DMS79 (cell line): ENCODE results near the gene TGIF2.
A peak's percentile ranks its signal among the peaks of the same experiment; 100 is the strongest.

Source experiments
- DNase-seq: peaks from one replicate; lab custom pipeline; 2025; lab: John Stamatoyannopoulos, UW

TGIF2 gene

GRCh38 chr20:36573103-36573797, at the start of gene TGIF2:
Gene TGIF2 (plus strand): TSS chr20:36573597. CDS start chr20:36578775, 5,178 bp downstream.
- no peak for DNase-seq

DNA sequence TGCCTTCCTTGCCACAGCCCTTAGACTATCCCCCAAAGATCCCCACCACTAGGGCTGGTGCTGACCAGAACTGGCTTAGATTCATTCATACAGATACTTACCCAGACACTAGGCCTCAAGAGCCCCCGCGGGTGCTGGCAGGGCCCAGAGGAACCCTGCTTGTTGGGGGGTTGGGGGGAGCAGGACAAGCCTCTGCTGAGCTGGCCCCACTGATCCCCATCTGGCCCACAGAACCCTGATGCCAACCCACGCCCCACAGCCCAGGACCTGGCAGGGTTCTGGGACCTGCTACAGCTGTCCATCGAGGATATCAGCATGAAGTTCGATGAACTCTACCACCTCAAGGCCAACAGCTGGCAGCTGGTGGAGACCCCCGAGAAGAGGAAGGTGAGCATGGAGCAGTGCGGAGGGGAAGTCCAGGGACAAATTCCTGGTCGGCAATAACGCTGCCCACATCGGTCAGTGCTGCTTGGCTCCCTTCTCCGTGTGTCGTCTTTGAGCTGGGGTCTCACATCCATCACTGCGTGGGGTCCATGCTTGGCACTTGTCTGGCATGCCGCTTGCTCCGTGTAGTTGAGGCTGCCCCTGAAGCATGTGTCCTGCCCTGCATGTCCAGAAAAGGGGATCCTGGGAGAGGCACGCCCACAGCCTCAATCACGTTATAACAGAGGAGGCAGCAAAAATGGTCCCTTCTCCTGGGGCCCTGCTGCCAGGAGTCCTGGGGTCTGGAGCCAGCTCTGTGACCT, 47.6 kb upstream of the TGIF2 start:
- DNase-seq, result no peak

DNA sequence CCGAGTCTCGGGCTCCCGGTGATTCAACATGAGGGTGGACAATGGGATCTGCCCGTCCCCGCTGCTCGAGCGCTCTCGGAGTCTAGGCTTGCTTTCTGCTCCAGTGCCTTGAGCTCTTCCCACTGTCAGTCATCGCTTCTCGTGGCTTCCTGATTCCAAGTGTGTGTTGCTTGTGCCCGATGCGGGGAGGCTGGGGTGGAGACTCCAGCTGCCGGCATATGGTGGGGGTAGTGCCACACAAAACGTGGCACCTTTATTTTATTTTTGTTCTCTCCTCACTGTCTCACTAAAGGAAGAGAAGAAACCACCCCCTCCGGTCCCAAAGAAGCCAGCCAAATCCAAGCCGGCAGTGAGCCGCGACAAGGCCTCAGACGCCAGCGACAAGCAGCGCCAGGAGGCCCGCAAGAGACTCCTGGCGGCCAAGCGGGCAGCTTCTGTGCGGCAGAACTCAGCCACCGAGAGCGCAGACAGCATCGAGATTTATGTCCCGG, 46.8 kb upstream of the TGIF2 start:
- no peak for DNase-seq

GRCh38 chr20:36527331-36528125, 45.9 kb upstream of the TGIF2 start:
- no peak for DNase-seq

- DNase-seq, result no peak
These were observed 45.1 kb upstream of the TGIF2 start for GRCh38 chr20:36528176-36528874.

DNA sequence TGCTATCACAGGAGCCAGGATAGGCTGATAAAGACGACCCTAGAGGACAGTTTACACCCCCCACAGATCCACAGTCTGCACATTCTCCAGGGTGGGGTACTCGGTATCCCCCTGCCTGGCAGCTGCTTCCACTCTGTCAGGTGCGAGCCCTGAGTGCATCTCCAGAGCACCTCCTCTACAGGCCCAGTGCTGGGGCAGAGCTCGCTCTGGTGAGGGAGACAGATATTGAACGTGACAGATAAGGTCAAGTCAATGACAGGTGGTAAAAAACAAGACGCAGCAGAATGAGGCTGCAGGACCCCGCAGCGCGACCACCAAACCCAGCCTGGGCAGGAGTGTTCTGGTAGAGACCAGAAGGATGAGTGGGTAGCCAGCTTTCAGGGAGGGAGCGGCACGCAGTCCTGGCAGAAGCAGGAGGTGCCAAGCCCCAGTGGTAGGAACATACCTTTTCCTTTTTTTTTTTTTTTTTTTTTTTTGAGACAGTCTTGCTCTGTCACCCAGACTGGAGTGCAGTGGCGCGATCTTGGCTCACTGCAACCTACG, 44.5 kb upstream of the TGIF2 start:
- DNase-seq, result no peak

DNA sequence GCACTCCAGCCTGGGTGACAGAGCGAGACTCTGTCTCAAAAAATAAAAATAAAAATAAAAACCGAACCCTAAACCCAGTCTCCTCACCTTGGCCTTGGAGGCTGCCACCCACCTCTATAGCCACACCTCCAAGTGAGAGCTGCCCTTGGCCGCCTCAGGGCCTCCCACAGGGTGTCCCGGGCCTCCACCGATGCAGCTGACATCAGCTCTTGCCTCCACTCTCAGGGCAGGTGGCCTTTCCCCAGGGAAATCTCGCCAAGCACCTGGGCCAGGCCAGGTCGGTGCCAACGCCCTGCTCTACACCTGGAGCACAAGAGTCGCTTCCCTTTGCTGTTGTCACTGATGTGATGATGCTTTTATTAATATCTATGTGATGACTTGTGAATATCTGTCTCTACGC, 41.0 kb upstream of the TGIF2 start:
- peak; percentile 21 for DNase-seq

GRCh38 chr20:36532822-36533221, 40.6 kb upstream of the TGIF2 start:
- DNase-seq, result no peak

- no peak for DNase-seq
These were observed 35.2 kb upstream of the TGIF2 start for GRCh38 chr20:36538026-36538722.

GRCh38 chr20:36540551-36541211, 32.7 kb upstream of the TGIF2 start:
- DNase-seq, result no peak

- DNase-seq, result no peak
These were observed 32.1 kb upstream of the TGIF2 start, which contains the start of gene MYL9 for GRCh38 chr20:36541227-36541767. Gene MYL9 (plus strand): TSS chr20:36541519. CDS start chr20:36544885, 3,366 bp downstream.

DNA sequence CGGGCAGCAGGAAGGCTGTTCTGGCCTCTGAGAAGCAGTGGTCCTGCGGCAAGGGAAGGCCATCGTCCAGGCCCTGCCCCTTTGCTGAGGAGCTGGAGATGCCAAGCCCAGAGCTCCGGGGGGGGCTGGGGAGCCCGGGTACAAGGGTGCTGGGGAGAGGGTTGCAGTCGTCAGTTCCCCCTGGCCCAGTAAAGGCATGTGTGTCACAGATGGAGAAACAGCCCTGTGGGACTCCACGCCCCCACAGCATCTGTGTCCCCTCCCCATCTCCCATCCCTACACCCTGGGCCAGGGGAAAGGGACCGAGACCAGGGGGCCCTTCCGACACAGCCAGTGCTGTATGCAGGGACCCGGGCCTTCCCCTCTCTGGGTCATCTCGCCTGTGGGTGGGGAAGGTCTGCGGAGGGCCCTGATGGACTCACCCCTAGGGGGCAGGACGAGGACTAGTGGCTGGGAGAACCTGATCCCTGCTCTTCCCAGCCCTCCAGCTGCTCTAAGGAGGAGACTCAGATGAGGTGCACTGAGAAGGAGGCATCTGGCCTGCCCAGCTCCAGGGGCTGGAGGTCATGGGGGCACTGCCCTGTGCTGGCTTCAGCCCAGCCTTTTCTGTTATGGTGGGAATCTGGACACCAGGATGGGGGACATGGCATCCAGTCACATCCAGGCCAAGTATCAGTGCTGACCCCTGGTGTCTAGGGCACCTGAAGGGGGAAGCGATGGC, 31.5 kb upstream of the TGIF2 start:
- DNase-seq, result no peak

DNA sequence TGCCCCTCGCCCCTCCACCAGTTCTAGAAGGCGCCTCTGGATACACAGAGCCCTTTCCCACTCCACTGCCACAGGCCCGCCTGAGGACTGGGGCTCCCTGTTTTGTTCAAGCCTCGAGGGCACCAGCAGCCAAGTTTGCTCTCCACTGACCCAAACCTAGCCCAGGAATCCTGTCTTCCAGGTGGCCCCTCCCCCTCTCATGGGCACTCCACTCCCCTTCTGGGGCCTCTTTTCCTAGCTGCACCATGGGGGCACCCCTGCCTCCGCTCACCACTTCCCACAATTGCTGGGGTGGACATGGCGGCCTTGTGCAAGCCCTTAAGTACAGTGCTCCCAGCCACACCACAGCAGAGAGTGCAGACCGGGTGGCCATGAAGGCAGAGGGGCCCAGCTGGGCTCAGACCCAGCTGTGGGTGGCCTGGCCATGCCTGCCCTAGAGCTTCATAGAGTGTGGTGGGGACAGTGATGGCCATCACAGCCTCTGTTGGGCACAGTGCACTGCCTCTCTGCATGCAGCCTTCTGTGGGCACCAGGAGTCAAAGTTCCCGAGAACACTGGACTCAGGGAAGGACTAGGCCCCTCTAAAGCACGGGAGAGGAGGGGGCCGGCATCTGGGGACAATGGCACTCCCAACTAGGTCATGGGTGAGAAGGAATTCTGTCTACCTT, 30.7 kb upstream of the TGIF2 start:
- no peak for DNase-seq

GRCh38 chr20:36543184-36544133, 29.9 kb upstream of the TGIF2 start:
- no peak for DNase-seq

DNA sequence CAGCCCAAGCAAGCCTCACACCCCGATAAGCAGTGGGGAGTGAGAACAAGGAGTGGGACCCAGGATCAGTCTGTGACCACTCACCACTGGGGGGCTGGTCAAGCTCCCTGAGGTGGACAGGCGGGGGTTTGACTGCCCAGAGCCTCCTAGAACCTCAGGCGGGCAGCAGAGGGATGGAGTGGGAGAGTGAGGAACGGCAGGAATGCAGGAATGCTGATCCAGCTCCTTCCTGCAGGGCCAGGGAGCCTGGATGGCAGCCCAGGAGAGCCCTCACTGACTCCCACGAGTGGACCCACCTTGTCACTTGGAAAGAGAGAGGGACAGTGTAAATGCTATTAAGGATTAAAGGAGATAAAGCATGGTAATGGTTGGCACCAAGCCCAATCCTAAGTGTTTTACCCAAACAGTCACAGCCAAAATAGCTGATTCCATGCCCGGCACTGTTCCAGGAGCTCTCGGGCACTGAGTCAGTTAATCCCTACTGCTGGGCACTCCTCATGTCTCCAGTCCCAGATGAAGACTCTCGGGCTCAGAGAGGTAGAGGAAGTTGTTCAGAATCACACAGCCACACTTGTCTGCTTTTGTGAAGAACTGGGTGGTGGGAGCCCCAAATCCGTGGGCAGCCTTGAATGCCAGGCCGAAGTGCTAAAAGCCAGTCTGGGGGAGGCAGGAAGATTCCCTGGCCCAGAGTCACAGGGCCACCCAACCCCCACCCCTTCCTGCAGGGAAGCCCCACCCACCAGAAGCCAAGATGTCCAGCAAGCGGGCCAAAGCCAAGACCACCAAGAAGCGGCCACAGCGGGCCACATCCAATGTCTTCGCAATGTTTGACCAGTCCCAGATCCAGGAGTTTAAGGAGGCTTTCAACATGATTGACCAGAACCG, 29.0 kb upstream of the TGIF2 start:
- DNase-seq, result peak; percentile 22

DNA sequence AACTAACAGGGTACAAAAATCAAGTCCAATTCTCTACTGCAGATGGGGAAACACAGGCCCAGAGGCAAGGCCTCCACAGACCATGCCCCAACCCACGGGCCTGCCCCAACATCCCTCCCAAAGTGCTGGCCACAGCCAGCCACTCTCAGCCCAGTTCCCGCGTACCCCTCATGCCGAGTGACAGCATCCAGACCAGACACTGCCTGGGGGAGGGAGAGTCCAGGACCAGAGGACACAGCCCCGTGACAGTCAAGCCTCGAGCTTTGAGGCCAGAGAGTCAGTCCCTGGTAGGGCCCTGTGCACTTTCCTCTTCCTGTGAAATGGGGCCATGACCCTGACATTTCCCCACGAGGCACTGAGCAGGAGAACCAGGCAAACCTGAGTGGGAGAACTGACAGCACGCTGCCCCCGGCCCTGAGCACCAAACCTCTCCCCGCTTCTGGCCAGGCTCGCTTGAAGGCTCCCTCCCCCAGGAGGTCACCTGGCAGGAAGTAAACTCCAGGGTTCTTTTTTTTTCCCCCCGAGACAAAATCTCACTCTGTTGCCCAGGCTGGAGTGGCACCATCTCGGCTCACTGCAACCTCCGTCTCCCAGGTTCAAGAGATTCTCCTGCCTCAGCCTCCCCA, 27.2 kb upstream of the TGIF2 start:
- DNase-seq, result no peak
